Motor neuron (in vitro differentiated cells): ENCODE data around the gene SPDEF. TPM values are rescaled to one million over a fixed set of nuclear protein-coding genes. Genes with fewer than 3 reads are reported as not detected.

ENCODE experiments used
- total RNA-seq, 8 experiments: library from RNA; unstranded; fragments of 300-600 nt; gene quantifications; 2 replicates each; pipeline versions ENCODE4 v1.2.3 to v1.2.4, GENCODE V29; 2022

The SPDEF gene
- total RNA-seq, 8 experiments from 2014 or later: 0.13 to 0.57 (median 0.37) TPM; not detected in 2

Other genes starting within 250 kb of the SPDEF start
- gene NUDT3, start 163.7 kb downstream of the SPDEF start, total RNA-seq: 10 to 100 TPM; 11.1 to 58.5 (median 36.2) TPM
- 1,000 to 10,000 TPM; 1,485 to 3,361 (median 2,612) TPM for gene RPS10, start 130.3 kb downstream of the SPDEF start, total RNA-seq
- 1 to 10 TPM in 5 of 8 experiments, under 1 TPM in 3; 0.61 to 4.7 (median 1.3) TPM for gene PACSIN1, start 90.3 kb downstream of the SPDEF start, total RNA-seq
- gene ILRUN, start 140.4 kb upstream of the SPDEF start, total RNA-seq: 10 to 100 TPM; 14.1 to 73.8 (median 23.5) TPM
- 100 to 1,000 TPM in 7 of 8 experiments, 10 to 100 TPM in 1; 93.2 to 222 (median 120) TPM for gene SNRPC, start 201.2 kb upstream of the SPDEF start, total RNA-seq
- 10 to 100 TPM in 7 of 8 experiments, 1 to 10 TPM in 1; 9.4 to 17.0 (median 12.8) TPM for gene BLTP3A, start 235.8 kb upstream of the SPDEF start, total RNA-seq